Activated CD4-positive, alpha-beta T cell treated with anti-CD3 and anti-CD28 coated beads, Interleukin-2, amount 50 U/mL, for 24 hours (primary cell): ENCODE results near the gene USP17L29.
"Not testable (repeated sequence)": the region's sequence is repeated elsewhere in the genome, so short reads cannot be mapped to it uniquely, and the experiment has no call there.

ENCODE experiments used
- DNase-seq, 2 donors: peaks; one replicate each; pipeline ENCODE4 v3.0.0-alpha.2; 2020; ENCODE audit warnings: low read depth in 1 of 2, low spot score in 1 of 2

USP17L29 gene, protein sequence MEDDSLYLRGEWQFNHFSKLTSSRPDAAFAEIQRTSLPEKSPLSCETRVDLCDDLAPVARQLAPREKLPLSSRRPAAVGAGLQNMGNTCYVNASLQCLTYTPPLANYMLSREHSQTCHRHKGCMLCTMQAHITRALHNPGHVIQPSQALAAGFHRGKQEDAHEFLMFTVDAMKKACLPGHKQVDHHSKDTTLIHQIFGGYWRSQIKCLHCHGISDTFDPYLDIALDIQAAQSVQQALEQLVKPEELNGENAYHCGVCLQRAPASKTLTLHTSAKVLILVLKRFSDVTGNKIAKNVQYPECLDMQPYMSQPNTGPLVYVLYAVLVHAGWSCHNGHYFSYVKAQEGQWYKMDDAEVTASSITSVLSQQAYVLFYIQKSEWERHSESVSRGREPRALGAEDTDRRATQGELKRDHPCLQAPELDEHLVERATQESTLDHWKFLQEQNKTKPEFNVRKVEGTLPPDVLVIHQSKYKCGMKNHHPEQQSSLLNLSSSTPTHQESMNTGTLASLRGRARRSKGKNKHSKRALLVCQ

DNA sequence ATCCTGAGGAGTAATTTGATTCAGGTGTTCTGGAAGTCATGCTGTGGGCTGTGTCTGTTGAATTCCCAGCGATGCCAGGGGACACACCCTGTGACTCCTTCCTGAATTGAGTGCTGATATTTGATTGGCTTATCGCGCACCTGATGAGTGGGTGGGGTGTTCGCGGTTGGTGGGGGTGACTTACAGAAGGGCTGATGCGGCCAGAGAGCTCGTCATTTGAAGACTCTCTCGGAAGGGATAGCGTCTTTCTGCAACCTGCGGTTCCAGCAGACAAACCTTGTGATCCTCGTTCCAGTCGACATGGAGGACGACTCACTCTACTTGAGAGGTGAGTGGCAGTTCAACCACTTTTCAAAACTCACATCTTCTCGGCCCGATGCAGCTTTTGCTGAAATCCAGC is at the start of gene USP17L29:
Gene USP17L29, plus strand, starts transcription at position 301 of the 400 bp plus-strand sequence. Its CDS starts 0 bp downstream, at position 301.
- DNase-seq = not testable (repeated sequence)

- not testable (repeated sequence) for DNase-seq
Measured at GRCh38 chr4:9324191-9324590, 29.2 kb upstream of the USP17L29 start.

- DNase-seq = not testable (repeated sequence)
Measured at GRCh38 chr4:9324865-9325264, 28.6 kb upstream of the USP17L29 start, which contains the start of gene USP17L24. TSS of gene USP17L24 (plus strand) at chr4:9325165. CDS start at chr4:9325165, 0 bp downstream.

- DNase-seq = not testable (repeated sequence)
Measured at GRCh38 chr4:9329611-9330010, 23.8 kb upstream of the USP17L29 start, which contains the start of gene USP17L25. TSS of gene USP17L25 (plus strand) at chr4:9329911. CDS start at chr4:9329911, 0 bp downstream.

GRCh38 chr4:9334358-9334757 is 19.1 kb upstream of the USP17L29 start, which contains the start of gene USP17L26:
TSS of gene USP17L26 (plus strand) at chr4:9334658. CDS start at chr4:9334658, 0 bp downstream.
- not testable (repeated sequence) for DNase-seq

GRCh38 chr4:9339103-9339502 is 14.3 kb upstream of the USP17L29 start, which contains the start of gene USP17L5:
TSS of gene USP17L5 (plus strand) at chr4:9339403. CDS start at chr4:9339403, 0 bp downstream.
- not testable (repeated sequence) for DNase-seq

- DNase-seq = not testable (repeated sequence)
Measured at GRCh38 chr4:9343848-9344247, 9.6 kb upstream of the USP17L29 start, which contains the start of gene USP17L27. TSS of gene USP17L27 (plus strand) at chr4:9344148. CDS start at chr4:9344148, 0 bp downstream.

GRCh38 chr4:9348593-9348992 is 4.8 kb upstream of the USP17L29 start, which contains the start of gene USP17L28:
TSS of gene USP17L28 (plus strand) at chr4:9348893. CDS start at chr4:9348893, 0 bp downstream.
- DNase-seq = not testable (repeated sequence)

- not testable (repeated sequence) for DNase-seq
Measured at GRCh38 chr4:9350866-9351265, 2.6 kb upstream of the USP17L29 start.

- DNase-seq = not testable (repeated sequence)
Measured at GRCh38 chr4:9362829-9363228, 9.4 kb downstream of the USP17L29 start, which contains the start of gene USP17L30. TSS of gene USP17L30 (plus strand) at chr4:9363129. CDS start at chr4:9363129, 0 bp downstream.

GRCh38 chr4:9379881-9380280 is 26.4 kb downstream of the USP17L29 start:
- DNase-seq = not testable (repeated sequence)

- DNase-seq = peak; percentile 29 to 48
Measured at GRCh38 chr4:9381012-9381534, 27.6 kb downstream of the USP17L29 start.

DNA sequence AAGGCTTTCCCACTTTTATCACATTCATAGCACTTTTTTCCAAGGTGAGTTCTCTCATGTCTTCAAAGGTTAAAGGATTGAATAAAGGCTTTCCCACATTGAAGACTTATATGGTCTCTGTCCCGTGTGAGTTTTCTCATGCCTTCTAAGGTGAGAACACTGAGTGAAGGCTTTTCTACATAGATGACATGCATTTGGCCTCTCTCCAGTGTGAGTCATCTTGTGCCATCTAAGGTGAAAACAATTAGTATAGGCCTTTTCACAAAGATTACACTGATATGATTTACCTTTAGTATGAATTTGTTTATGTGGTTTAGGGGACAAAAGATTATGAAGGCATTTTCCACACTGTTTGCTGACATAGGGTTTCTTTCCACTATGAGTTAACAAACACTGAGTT is 30.7 kb downstream of the USP17L29 start:
- no peak for DNase-seq

DNA sequence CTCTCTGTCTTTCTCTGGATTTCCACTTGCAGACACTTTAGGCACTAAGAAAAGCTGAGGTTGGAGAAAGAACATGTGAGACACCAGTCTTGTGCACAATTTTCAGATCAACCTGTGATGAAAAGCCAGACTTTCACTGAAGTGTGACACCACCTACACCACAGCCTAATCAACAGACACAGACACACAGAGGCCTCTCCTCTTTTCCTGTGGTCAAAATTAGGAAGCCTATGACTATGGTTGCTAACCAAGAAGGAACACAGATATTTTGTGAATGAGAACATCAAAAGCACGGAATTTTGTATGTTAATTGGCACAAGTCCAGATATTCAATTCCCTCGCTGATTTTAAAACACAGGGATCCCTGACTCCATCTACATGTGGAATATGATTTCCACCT is 35.6 kb downstream of the USP17L29 start:
- not testable (repeated sequence) for DNase-seq
